ENCODE data around the gene CEP112.
A peak's percentile ranks its signal among the peaks of the same experiment; 100 is the strongest.
"Not testable (repeated sequence)": the region's sequence is repeated elsewhere in the genome, so short reads cannot be mapped to it uniquely, and the experiment has no call there.

Gene CEP112

GRCh38 chr17:65756760-65757159 lies 435.2 kb downstream of the CEP112 start:
- DNase-seq = no peak

GRCh38 chr17:65755799-65756198 lies 436.1 kb downstream of the CEP112 start:
- no peak for DNase-seq

- DNase-seq = no peak
Measured at GRCh38 chr17:65754630-65755029, 437.3 kb downstream of the CEP112 start.

- DNase-seq = no peak
Measured at GRCh38 chr17:65754081-65754480, 437.9 kb downstream of the CEP112 start.

- DNase-seq = no peak
Measured at GRCh38 chr17:65753348-65753747, 438.6 kb downstream of the CEP112 start.

GRCh38 chr17:65751263-65751662 lies 440.7 kb downstream of the CEP112 start:
- no peak for DNase-seq

GRCh38 chr17:65750631-65751115 lies 441.3 kb downstream of the CEP112 start:
- peak; percentile 49 for DNase-seq

GRCh38 chr17:65750166-65750565 lies 441.8 kb downstream of the CEP112 start:
- no peak for DNase-seq

GRCh38 chr17:65749479-65749878 lies 442.5 kb downstream of the CEP112 start:
- no peak for DNase-seq

- no peak for DNase-seq
Measured at GRCh38 chr17:65745241-65745640, 446.7 kb downstream of the CEP112 start.

GRCh38 chr17:65743308-65743655 lies 448.7 kb downstream of the CEP112 start:
- DNase-seq = no peak

- no peak for DNase-seq
Measured at GRCh38 chr17:65742403-65743307, 449.3 kb downstream of the CEP112 start.

- no peak for DNase-seq
Measured at GRCh38 chr17:65741710-65742109, 450.2 kb downstream of the CEP112 start.

GRCh38 chr17:65739034-65739433 lies 452.9 kb downstream of the CEP112 start:
- DNase-seq = no peak

- no peak for DNase-seq
Measured at GRCh38 chr17:65737451-65737850, 454.5 kb downstream of the CEP112 start.

GRCh38 chr17:65733314-65733713 lies 458.6 kb downstream of the CEP112 start:
- DNase-seq = no peak

- DNase-seq = not testable (repeated sequence)
Measured at GRCh38 chr17:65732667-65733066, 459.3 kb downstream of the CEP112 start.

GRCh38 chr17:65730711-65731169 lies 461.2 kb downstream of the CEP112 start:
- no peak for DNase-seq

GRCh38 chr17:65729207-65729606 lies 462.7 kb downstream of the CEP112 start:
- DNase-seq = no peak

- no peak for DNase-seq
Measured at GRCh38 chr17:65727832-65728231, 464.1 kb downstream of the CEP112 start.

- no peak for DNase-seq
Measured at GRCh38 chr17:65727246-65727645, 464.7 kb downstream of the CEP112 start.

- no peak for DNase-seq
Measured at GRCh38 chr17:65723431-65724151, 468.3 kb downstream of the CEP112 start.

- no peak for DNase-seq
Measured at GRCh38 chr17:65718601-65719000, 473.3 kb downstream of the CEP112 start.

Measured in activated naive CD4-positive, alpha-beta T cell treated with anti-CD3 and anti-CD28 coated beads, Interleukin-2, amount 50 U/mL, for 16 hours (primary cell).